ENCODE measurements around the gene AEBP2.
"Not testable (repeated sequence)": the region's sequence is repeated elsewhere in the genome, so short reads cannot be mapped to it uniquely, and the experiment has no call there.

DNA sequence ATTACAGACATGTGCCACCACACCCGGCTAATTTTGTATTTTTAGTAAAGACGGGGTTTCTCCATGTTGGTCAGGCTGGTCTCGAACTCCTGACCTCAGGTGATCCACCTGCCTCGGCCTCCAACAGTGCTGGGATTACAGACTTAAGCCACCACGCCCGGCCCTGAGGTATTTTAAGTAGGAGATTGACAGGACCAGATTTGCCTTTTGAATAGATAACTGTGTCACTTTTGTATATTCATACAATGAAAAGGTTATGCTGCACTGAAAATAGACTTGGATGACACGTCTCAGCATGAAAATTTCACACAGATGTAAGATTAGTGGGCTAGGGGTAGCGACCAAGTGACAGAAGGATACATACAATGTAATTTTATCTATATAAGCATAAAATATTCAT is 46.6 kb upstream of the AEBP2 start:
- TF ChIP-seq, protein P1, sequence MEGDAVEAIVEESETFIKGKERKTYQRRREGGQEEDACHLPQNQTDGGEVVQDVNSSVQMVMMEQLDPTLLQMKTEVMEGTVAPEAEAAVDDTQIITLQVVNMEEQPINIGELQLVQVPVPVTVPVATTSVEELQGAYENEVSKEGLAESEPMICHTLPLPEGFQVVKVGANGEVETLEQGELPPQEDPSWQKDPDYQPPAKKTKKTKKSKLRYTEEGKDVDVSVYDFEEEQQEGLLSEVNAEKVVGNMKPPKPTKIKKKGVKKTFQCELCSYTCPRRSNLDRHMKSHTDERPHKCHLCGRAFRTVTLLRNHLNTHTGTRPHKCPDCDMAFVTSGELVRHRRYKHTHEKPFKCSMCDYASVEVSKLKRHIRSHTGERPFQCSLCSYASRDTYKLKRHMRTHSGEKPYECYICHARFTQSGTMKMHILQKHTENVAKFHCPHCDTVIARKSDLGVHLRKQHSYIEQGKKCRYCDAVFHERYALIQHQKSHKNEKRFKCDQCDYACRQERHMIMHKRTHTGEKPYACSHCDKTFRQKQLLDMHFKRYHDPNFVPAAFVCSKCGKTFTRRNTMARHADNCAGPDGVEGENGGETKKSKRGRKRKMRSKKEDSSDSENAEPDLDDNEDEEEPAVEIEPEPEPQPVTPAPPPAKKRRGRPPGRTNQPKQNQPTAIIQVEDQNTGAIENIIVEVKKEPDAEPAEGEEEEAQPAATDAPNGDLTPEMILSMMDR (IDR thresholded peaks at IDR 0.05), result not testable (repeated sequence)
- not testable (repeated sequence) for TF ChIP-seq ZFX (IDR thresholded peaks at IDR 0.05; ENCODE audit: borderline replicate concordance)
